Panc1 (cell line): ENCODE measurements around the gene MSI2. TPM values are rescaled to one million over a fixed set of nuclear protein-coding genes. Genes with fewer than 3 reads are reported as not detected.

Source experiments
- ATAC-seq: fragments of 200-7000 bp; cut with Tn5 transposase; 2 replicates; pipeline ENCODE4 v1.9.1; 2020; ENCODE audit warnings: mild to moderate bottlenecking, moderate library complexity
- BruUV-seq: library from RNA; stranded (reverse); fragments of 400-500 nt; replicated peaks from 2 replicates; lab custom pipeline; 2021; lab: Mats Ljungman, UMichigan
- CTCF ChIA-PET: fragments of 300-600 bp; sonication (Branson Sonifier 250); formaldehyde crosslinking; loops from one replicate; lab custom pipeline; 2022; ENCODE audit warnings: antibody characterized with exemption; lab: Charles Lee
- POLR2A ChIA-PET: fragments of 300-600 bp; sonication (Branson Sonifier 250); formaldehyde crosslinking; loops from one replicate; lab custom pipeline; 2022; ENCODE audit warnings: antibody characterized with exemption; lab: Charles Lee
- DNase-seq: peaks from one replicate; pipeline ENCODE4 v3.0.0-alpha.2; 2010; ENCODE audit warnings: low read depth, low spot score
- H3K27ac ChIP-seq: 2 replicates; pipeline ENCODE4 v1.5.1; 2011; ENCODE audit warnings: mild to moderate bottlenecking, low read length, inconsistent platforms
- H3K27me3 ChIP-seq: fragments of 200-500 bp; sonication (Bioruptor generic); 2 replicates; pipeline ENCODE4 v1.6.0; 2014; ENCODE audit warnings: low read length, inconsistent platforms; ENCODE audit not compliant: control insufficient read depth, insufficient read depth
- H3K36me3 ChIP-seq: fragments of 200-500 bp; sonication (Bioruptor generic); 2 replicates; pipeline ENCODE4 v1.5.1; 2014; ENCODE audit warnings: inconsistent platforms, mild to moderate bottlenecking, low read length, moderate library complexity; ENCODE audit not compliant: control insufficient read depth, insufficient read depth
- H3K4me1 ChIP-seq: 2 replicates; pipeline ENCODE4 v1.5.1; 2011; ENCODE audit warnings: inconsistent platforms, mild to moderate bottlenecking, low read length, moderate library complexity; ENCODE audit not compliant: control insufficient read depth, insufficient read depth
- H3K4me3 ChIP-seq, 2 experiments: 2 replicates each; pipeline ENCODE4 v1.5.1; 2011 to 2012; ENCODE audit warnings: low read depth in 2 of 2, low read length in 2 of 2, mild to moderate bottlenecking in 2 of 2, inconsistent platforms in 1 of 2, moderate library complexity in 1 of 2
- H3K9me3 ChIP-seq: fragments of 200-500 bp; sonication (Bioruptor generic); 2 replicates; pipeline ENCODE4 v1.5.1; 2014; ENCODE audit warnings: low read depth, mild to moderate bottlenecking, inconsistent platforms, low read length, moderate library complexity; ENCODE audit not compliant: control insufficient read depth, insufficient read depth
- CTCF ChIP-seq: fragments of 450-650 bp; IDR thresholded peaks from 2 replicates; pipeline ENCODE4 v1.5.1; 2017; ENCODE audit warnings: mild to moderate bottlenecking
- POLR2AphosphoS5 ChIP-seq: IDR thresholded peaks from 2 replicates; pipeline ENCODE4 v1.6.1; 2012; ENCODE audit warnings: mild to moderate bottlenecking, low read depth, low read length, moderate library complexity
- REST ChIP-seq, 2 experiments: IDR thresholded peaks; 2 replicates each; pipeline ENCODE4 v1.6.1; 2011 to 2012; ENCODE audit warnings: low read depth in 2 of 2, control low read depth in 1 of 2, low read length in 1 of 2, mild to moderate bottlenecking in 1 of 2, moderate library complexity in 1 of 2; ENCODE audit not compliant: insufficient read depth in 1 of 2
- SIN3A ChIP-seq: IDR thresholded peaks from 2 replicates; pipeline ENCODE4 v1.6.1; 2012; ENCODE audit warnings: low read depth, mild to moderate bottlenecking, low read length, moderate library complexity, borderline replicate concordance; ENCODE audit not compliant: insufficient read depth
- TCF7L2 ChIP-seq: IDR thresholded peaks from 2 replicates; pipeline ENCODE4 v1.6.1; 2011; ENCODE audit warnings: mild to moderate bottlenecking, low read depth, low read length, inconsistent platforms
- in situ Hi-C: cut with HindIII; loops from 2 replicates; pipeline ENCODE4 v1.10.0; 2016; ENCODE audit warnings: low sequenced_read_pairs, low pct_unique_long_range_greater_than_20kb
- intact Hi-C: fragments of 100-400 bp; cut with micrococcal nuclease; formaldehyde crosslinking; loops from one replicate; pipeline ENCODE4 v1.10.0; 2022; ENCODE audit not compliant: unreplicated experiment
- total RNA-seq: library from RNA; stranded (reverse); gene quantifications from one replicate; pipeline ENCODE4 v1.2.1, GENCODE V29; 2021; ENCODE audit not compliant: unreplicated experiment

MSI2 gene
- total RNA-seq, 1 experiment from 2014 or later, result 38.5 TPM

DNA sequence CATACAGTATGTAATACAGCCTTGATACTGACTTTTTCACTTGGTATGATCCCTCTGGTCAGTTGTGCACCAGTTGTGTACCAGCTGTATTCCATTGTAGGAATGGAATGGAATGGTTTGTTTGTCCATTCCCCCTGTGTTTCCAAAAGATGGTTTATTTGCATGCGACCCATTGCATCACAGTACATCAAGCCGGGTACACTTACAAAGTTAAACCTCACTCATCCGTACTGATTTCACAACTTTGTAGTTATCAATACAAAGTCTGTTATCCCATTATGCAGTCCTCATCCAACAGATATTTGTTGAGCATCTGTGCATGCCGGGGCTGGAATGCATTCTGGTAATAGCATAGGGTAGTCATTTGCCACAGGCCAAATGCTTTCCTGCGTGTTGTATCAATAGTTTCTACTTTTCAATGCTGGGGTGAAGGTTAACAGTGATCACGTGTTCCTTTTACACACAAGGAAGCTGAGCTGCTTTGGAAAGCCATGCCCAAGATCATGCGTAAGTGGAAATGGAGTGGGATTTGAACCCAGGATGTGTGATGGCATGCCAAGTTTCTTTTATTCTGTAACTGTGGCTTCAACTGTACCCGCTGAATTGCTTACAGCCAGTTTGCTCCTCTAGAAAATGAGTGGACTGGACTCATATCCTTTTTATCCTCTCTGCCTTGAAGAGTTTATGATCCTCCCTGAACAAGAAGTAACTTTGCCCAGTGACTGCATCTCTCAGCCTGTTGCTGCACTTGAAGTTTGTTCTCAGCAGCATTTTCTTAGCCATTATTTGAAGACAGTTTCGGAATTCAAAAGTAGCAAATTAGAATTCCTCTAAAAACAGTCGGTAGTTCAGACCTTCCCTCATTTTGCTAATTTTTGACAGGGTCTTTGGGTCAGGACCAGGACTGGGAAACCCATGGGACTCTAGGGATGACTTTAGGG is 260.2 kb downstream of the MSI2 start:
- no peaks in the 10 kb centered on the region for H3K9me3 ChIP-seq
- intact Hi-C loops, result no loop called here
- H3K4me1 ChIP-seq, result no peaks in the 10 kb centered on the region
- TF ChIP-seq REST (IDR thresholded peaks at IDR 0.05; ENCODE audit: insufficient read depth in 1 of 2, low read depth in 2 of 2, low read length in 1 of 2) (no peak), SIN3A (no peak), TCF7L2 (no peak), CTCF (no peak), POLR2AphosphoS5 (no peak)
- ChIA-PET POLR2A (no interaction called here), CTCF (interaction anchor here (0.6 to 0.7 kb wide), 3 partner anchors 260 to 1762 kb away, joined by 5 to 9 read pairs (median 5); partner anchors contain the start of gene MSI2)
- no TSS peak for BruUV-seq
- H3K27me3 ChIP-seq, result no peaks in the 10 kb centered on the region
- in situ Hi-C loops, result no loop called here
- no peaks in the 10 kb centered on the region for H3K36me3 ChIP-seq
- ATAC-seq (no peak), DNase-seq (no peak)
- no peak overlapping the region for H3K4me3 ChIP-seq
- no peak overlapping the region for H3K27ac ChIP-seq

- in situ Hi-C loops (no loop called here), intact Hi-C loops (no loop called here)
- Histone ChIP-seq H3K27me3 (no peaks in the 10 kb centered on the region), H3K9me3 (no peaks in the 10 kb centered on the region), H3K27ac (no peak overlapping the region), H3K4me3 (no peak overlapping the region), H3K36me3 (no peaks in the 10 kb centered on the region), H3K4me1 (no peaks in the 10 kb centered on the region)
- no TSS peak for BruUV-seq
- TF ChIP-seq REST (IDR thresholded peaks at IDR 0.05; ENCODE audit: insufficient read depth in 1 of 2, low read depth in 2 of 2, low read length in 1 of 2) (no peak), SIN3A (no peak), TCF7L2 (no peak), POLR2AphosphoS5 (no peak), CTCF (no peak)
- ChIA-PET POLR2A (no interaction called here), CTCF (no interaction called here)
- no peak for DNase-seq
- no peak for ATAC-seq
Measured at GRCh38 chr17:57517273-57517631, 260.9 kb downstream of the MSI2 start.
